Right ventricle myocardium superior (tissue), 1 donor: ENCODE data around the gene ARHGDIA. TPM values are rescaled to one million over a fixed set of nuclear protein-coding genes. Genes with fewer than 3 reads are reported as not detected.
"Not testable (repeated sequence)": the region's sequence is repeated elsewhere in the genome, so short reads cannot be mapped to it uniquely, and the experiment has no call there.

ENCODE experiments used
- ATAC-seq: fragments of 200-7000 bp; cut with Tn5 transposase; one replicate; pipeline ENCODE4 v1.9.1; 2020; ENCODE audit warnings: mild to moderate bottlenecking; ENCODE audit not compliant: poor library complexity
- DNase-seq: peaks from one replicate; pipeline ENCODE4 v3.0.0-alpha.2; 2020
- intact Hi-C: fragments of 100-400 bp; cut with DNase I; formaldehyde crosslinking; loops from one replicate; pipeline ENCODE4 v1.11.2; 2022
- long read RNA-seq: library from polyadenylated mRNA; unstranded; transcript quantifications from one replicate; pipeline ENCODE4 v2.0.0, GENCODE V29; 2021
- total RNA-seq: library from RNA; stranded (reverse); fragmentation: NEBNext Ultra II Directional; extraction: Animal tissue kit (Norgen Biotek cat#: 25700); gene quantifications from one replicate; pipeline ENCODE4 v1.2.1, GENCODE V29; 2021
- donor health status: DM: no; HTN: yes; CAD: no; lungs with severe emphysema.

The ARHGDIA gene
- total RNA-seq: 113 TPM
- long read RNA-seq, transcript ARHGDIA-201 (6 exons, 1,906 nt): major isoform, 86 of 117 reads
- long read RNA-seq, transcript ARHGDIA-217 (7 exons, 886 nt): minor isoform, 5 of 117 reads
- long read RNA-seq, partial matches to known transcripts: 2 of 117 reads
- long read RNA-seq, other reads (novel, unspliced or antisense): 21 of 117 reads

- intact Hi-C loops: no loop called here
- ATAC-seq: no peak
Observed at GRCh38 chr17:81870981-81871386, at the start of gene ARHGDIA. TSS of gene ARHGDIA (minus strand) at chr17:81871337. CDS start at chr17:81869930, 1,407 bp downstream.

GRCh38 chr17:81918832-81919545 is 47.9 kb upstream of the ARHGDIA start:
- ATAC-seq (no peak), DNase-seq (no peak)
- intact Hi-C loops: no loop called here

More at GRCh38 chr17:81870981-81871386, at the start of gene ARHGDIA:
- DNase-seq: no peak

GRCh38 chr17:81918333-81918669 is 47.2 kb upstream of the ARHGDIA start:
- DNase-seq, intact Hi-C loops: not testable (repeated sequence)
- ATAC-seq: peak; percentile 9

GRCh38 chr17:81917565-81918332 is 46.6 kb upstream of the ARHGDIA start, which contains the start of gene SIRT7:
TSS of gene SIRT7 (minus strand) at chr17:81918176. CDS start at chr17:81918131, 45 bp downstream.
- peak; percentile 86 for DNase-seq
- peak; percentile 87 for ATAC-seq
- intact Hi-C loops: no loop called here

GRCh38 chr17:81916234-81917001 is 45.3 kb upstream of the ARHGDIA start:
- ATAC-seq: no peak
- intact Hi-C loops: no loop called here
- no peak for DNase-seq

- ATAC-seq: no peak
- intact Hi-C loops: no loop called here
- DNase-seq: no peak
Observed at GRCh38 chr17:81915331-81915730, 44.2 kb upstream of the ARHGDIA start.

GRCh38 chr17:81914103-81914850 is 43.1 kb upstream of the ARHGDIA start:
- intact Hi-C loops: no loop called here
- no peak for ATAC-seq

GRCh38 chr17:81913394-81914102 is 42.4 kb upstream of the ARHGDIA start:
- DNase-seq (no peak), ATAC-seq (no peak)
- intact Hi-C loops: no loop called here

More at GRCh38 chr17:81914103-81914850, 43.1 kb upstream of the ARHGDIA start:
- DNase-seq: no peak

GRCh38 chr17:81912441-81913309 is 41.5 kb upstream of the ARHGDIA start:
- intact Hi-C loops: no loop called here
- no peak for DNase-seq
- ATAC-seq: no peak

- ATAC-seq: no peak
- intact Hi-C loops: no loop called here
- no peak for DNase-seq
Observed at GRCh38 chr17:81911969-81912368, 40.8 kb upstream of the ARHGDIA start.

- ATAC-seq (peak; percentile 95), DNase-seq (peak; percentile 93)
- intact Hi-C loops: no loop called here
Observed at GRCh38 chr17:81911277-81911961, 40.3 kb upstream of the ARHGDIA start, which contains the start of gene PCYT2. TSS of gene PCYT2 (minus strand) at chr17:81911399. CDS start at chr17:81911355, 44 bp downstream.

- ATAC-seq (no peak), DNase-seq (no peak)
- intact Hi-C loops: no loop called here
Observed at GRCh38 chr17:81910840-81911276, 39.7 kb upstream of the ARHGDIA start.

GRCh38 chr17:81909966-81910839 is 39.1 kb upstream of the ARHGDIA start:
- no peak for ATAC-seq
- intact Hi-C loops: no loop called here

GRCh38 chr17:81909231-81909630 is 38.1 kb upstream of the ARHGDIA start:
- intact Hi-C loops: no loop called here
- DNase-seq: no peak
- no peak for ATAC-seq

More at GRCh38 chr17:81909966-81910839, 39.1 kb upstream of the ARHGDIA start:
- DNase-seq: no peak

GRCh38 chr17:81908793-81909192 is 37.7 kb upstream of the ARHGDIA start:
- intact Hi-C loops: no loop called here
- DNase-seq (no peak), ATAC-seq (no peak)
